ENCODE measurements around the gene TAS1R3.

GRCh38 chr1:1356166-1356795 lies 25.2 kb downstream of the TAS1R3 start:
- TF ChIP-seq CTCF (IDR thresholded peaks at IDR 0.05 in 2 of 3, conservative IDR thresholded peaks at IDR 0.05 in 1 of 3; ENCODE audit: borderline replicate concordance in 1 of 3, insufficient read depth in 1 of 3, low read depth in 2 of 3, low read length in 2 of 3), result no peak
- no peak for TF ChIP-seq POLR2A (IDR thresholded peaks at IDR 0.05; ENCODE audit: borderline replicate concordance, extremely low read depth, insufficient read depth, insufficient read length)
- no peak for TF ChIP-seq TCF7L2 (IDR thresholded peaks at IDR 0.05; ENCODE audit: borderline replicate concordance, extremely low read depth, insufficient read depth, insufficient read length)
- no peak for TF ChIP-seq ELF1 (IDR thresholded peaks at IDR 0.05; ENCODE audit: borderline replicate concordance, low read depth)
- TF ChIP-seq CEBPB (IDR thresholded peaks at IDR 0.05; ENCODE audit: low read depth), result no peak
- no peak for TF ChIP-seq EZH2phosphoT487 (IDR thresholded peaks at IDR 0.05; ENCODE audit: borderline replicate concordance)
- no peak for TF ChIP-seq RAD21 (IDR thresholded peaks at IDR 0.05; ENCODE audit: low read depth)
- TF ChIP-seq MAX (IDR thresholded peaks at IDR 0.05), result no peak
- no peak for TF ChIP-seq JUND (IDR thresholded peaks at IDR 0.05)
- no peak for TF ChIP-seq ATF3 (IDR thresholded peaks at IDR 0.05)
- no peak for TF ChIP-seq REST (IDR thresholded peaks at IDR 0.05; ENCODE audit: low read depth)

All from HCT116 (cell line).